ENCODE measurements around the gene TEKT5. TPM values are rescaled to one million over a fixed set of nuclear protein-coding genes. Genes with fewer than 3 reads are reported as not detected.

The TEKT5 gene
- total and polyA plus RNA-seq, 2 experiments from 2014 or later: not detected

GRCh38 chr16:10644092-10644491 is 50.6 kb downstream of the TEKT5 start:
- no peaks in the 10 kb centered on the region for H3F3A ChIP-seq (ENCODE audit: insufficient read depth)
- H4K20me1 ChIP-seq (ENCODE audit: insufficient read depth): no peaks in the 10 kb centered on the region
- H3K9me3 ChIP-seq (ENCODE audit: low read depth): no peaks in the 10 kb centered on the region
- H3K27me3 ChIP-seq (replicated peaks; ENCODE audit: insufficient read depth): no peaks in the 10 kb centered on the region; the same call in 1 of the 2 replicates
- no peak overlapping the region for H3K27ac ChIP-seq
- in situ Hi-C loops (cut with MboI): no loop called here
- no peaks in the 10 kb centered on the region for H3K36me3 ChIP-seq (ENCODE audit: low read depth)
- TF ChIP-seq EZH2 (IDR thresholded peaks at IDR 0.05; ENCODE audit: insufficient read depth, poor library complexity, severe bottlenecking) (no peak), EZH2phosphoT487 (IDR thresholded peaks at IDR 0.05; ENCODE audit: insufficient read depth, low read depth) (no peak)
- DNase-seq: no peak
- no peak overlapping the region for H3K4me2 ChIP-seq (ENCODE audit: unreplicated experiment)
- no peaks in the 10 kb centered on the region for H3K9me2 ChIP-seq (ENCODE audit: insufficient read depth)
- H2AFZ ChIP-seq: no peak overlapping the region
- no peaks in the 10 kb centered on the region for H3K4me1 ChIP-seq (ENCODE audit: insufficient read depth)
- H3K9ac ChIP-seq: no peak overlapping the region
- 73% methylated on average over 6 of the region's 6 CpGs for WGBS, 2 experiments (ENCODE audit: low coverage in 1 of 2, low lambda C conversion rate in 2 of 2, missing lambda C conversion rate in 2 of 2)
- H3K79me2 ChIP-seq (ENCODE audit: insufficient read depth): no peaks in the 10 kb centered on the region
- no peak overlapping the region for H3K4me3 ChIP-seq

- no peak for DNase-seq
- no peaks in the 10 kb centered on the region for H3K4me1 ChIP-seq (ENCODE audit: insufficient read depth)
- no peaks in the 10 kb centered on the region for H3K79me2 ChIP-seq (ENCODE audit: insufficient read depth)
- H2AFZ ChIP-seq: no peak overlapping the region
- no peaks in the 10 kb centered on the region for H4K20me1 ChIP-seq (ENCODE audit: insufficient read depth)
- in situ Hi-C loops (cut with MboI): no loop called here
- no peaks in the 10 kb centered on the region for H3F3A ChIP-seq (ENCODE audit: insufficient read depth)
- H3K36me3 ChIP-seq (ENCODE audit: low read depth): no peaks in the 10 kb centered on the region
- WGBS, 2 experiments (ENCODE audit: low coverage in 1 of 2, low lambda C conversion rate in 2 of 2, missing lambda C conversion rate in 2 of 2): 76 to 78% methylated on average over 7 of the region's 7 CpGs
- no peak overlapping the region for H3K27ac ChIP-seq
- TF ChIP-seq EZH2 (IDR thresholded peaks at IDR 0.05; ENCODE audit: insufficient read depth, poor library complexity, severe bottlenecking) (no peak), EZH2phosphoT487 (IDR thresholded peaks at IDR 0.05; ENCODE audit: insufficient read depth, low read depth) (no peak)
- no peaks in the 10 kb centered on the region for H3K9me2 ChIP-seq (ENCODE audit: insufficient read depth)
- no peaks in the 10 kb centered on the region; the same call in 1 of the 2 replicates for H3K27me3 ChIP-seq (replicated peaks; ENCODE audit: insufficient read depth)
- H3K9me3 ChIP-seq (ENCODE audit: low read depth): no peaks in the 10 kb centered on the region
- H3K4me2 ChIP-seq (ENCODE audit: unreplicated experiment): no peak overlapping the region
- H3K4me3 ChIP-seq: no peak overlapping the region
- no peak overlapping the region for H3K9ac ChIP-seq
These were observed 51.8 kb downstream of the TEKT5 start for GRCh38 chr16:10642964-10643363.

GRCh38 chr16:10641953-10642949 is 52.5 kb downstream of the TEKT5 start:
- H3K9me3 ChIP-seq (ENCODE audit: low read depth): no peaks in the 10 kb centered on the region
- H3K27me3 ChIP-seq (replicated peaks; ENCODE audit: insufficient read depth): no peaks in the 10 kb centered on the region; the same call in 1 of the 2 replicates
- in situ Hi-C loops (cut with MboI): no loop called here
- no peaks in the 10 kb centered on the region for H3K9me2 ChIP-seq (ENCODE audit: insufficient read depth)
- no peaks in the 10 kb centered on the region for H3F3A ChIP-seq (ENCODE audit: insufficient read depth)
- H3K4me2 ChIP-seq (ENCODE audit: unreplicated experiment): no peak overlapping the region
- H3K9ac ChIP-seq: no peak overlapping the region
- no peak overlapping the region for H3K4me3 ChIP-seq
- H3K4me1 ChIP-seq (ENCODE audit: insufficient read depth): no peaks in the 10 kb centered on the region
- TF ChIP-seq EZH2 (IDR thresholded peaks at IDR 0.05; ENCODE audit: insufficient read depth, poor library complexity, severe bottlenecking) (no peak), EZH2phosphoT487 (IDR thresholded peaks at IDR 0.05; ENCODE audit: insufficient read depth, low read depth) (no peak)
- no peak for DNase-seq
- WGBS, 2 experiments (ENCODE audit: low coverage in 1 of 2, low lambda C conversion rate in 2 of 2, missing lambda C conversion rate in 2 of 2): 61 to 74% methylated on average over 5 to 6 of the region's 6 CpGs
- H3K27ac ChIP-seq: no peak overlapping the region
- no peak overlapping the region for H2AFZ ChIP-seq
- no peaks in the 10 kb centered on the region for H3K79me2 ChIP-seq (ENCODE audit: insufficient read depth)
- H3K36me3 ChIP-seq (ENCODE audit: low read depth): no peaks in the 10 kb centered on the region
- H4K20me1 ChIP-seq (ENCODE audit: insufficient read depth): no peaks in the 10 kb centered on the region

- TF ChIP-seq EZH2 (IDR thresholded peaks at IDR 0.05; ENCODE audit: insufficient read depth, poor library complexity, severe bottlenecking): no peak
- TF ChIP-seq EZH2phosphoT487 (IDR thresholded peaks at IDR 0.05; ENCODE audit: insufficient read depth, low read depth): no peak
- Histone ChIP-seq H3K27ac (no peak overlapping the region), H3K9me2 (ENCODE audit: insufficient read depth) (no peaks in the 10 kb centered on the region), H3K36me3 (ENCODE audit: low read depth) (no peaks in the 10 kb centered on the region), H3K27me3 (replicated peaks; ENCODE audit: insufficient read depth) (no peaks in the 10 kb centered on the region; the same call in 1 of the 2 replicates), H4K20me1 (ENCODE audit: insufficient read depth) (no peaks in the 10 kb centered on the region), H3K4me1 (ENCODE audit: insufficient read depth) (no peaks in the 10 kb centered on the region), H3K9me3 (ENCODE audit: low read depth) (no peaks in the 10 kb centered on the region), H3K9ac (no peak overlapping the region), H2AFZ (no peak overlapping the region), H3F3A (ENCODE audit: insufficient read depth) (no peaks in the 10 kb centered on the region), H3K4me3 (no peak overlapping the region), H3K4me2 (ENCODE audit: unreplicated experiment) (no peak overlapping the region), H3K79me2 (ENCODE audit: insufficient read depth) (no peaks in the 10 kb centered on the region)
- in situ Hi-C loops (cut with MboI): no loop called here
- DNase-seq: no peak
- WGBS, 2 experiments (ENCODE audit: low coverage in 1 of 2, low lambda C conversion rate in 2 of 2, missing lambda C conversion rate in 2 of 2): 58 to 70% methylated on average over 7 of the region's 7 CpGs
These were observed 53.2 kb downstream of the TEKT5 start for GRCh38 chr16:10641555-10641952.
